IMR-90 (cell line): ENCODE results near the gene CARS2. TPM values are rescaled to one million over a fixed set of nuclear protein-coding genes. Genes with fewer than 3 reads are reported as not detected.

Experiments used
- ATAC-seq: fragments of 200-7000 bp; cut with Tn5 transposase; 2 replicates; pipeline ENCODE4 v1.9.1; 2020; ENCODE audit warnings: low read depth, mild to moderate bottlenecking, moderate library complexity
- BruUV-seq: library from RNA; stranded (reverse); fragments of 400-500 nt; replicated peaks from 2 replicates; lab custom pipeline; 2021; lab: Mats Ljungman, UMichigan
- CTCF ChIA-PET: fragments of 300-600 bp; formaldehyde crosslinking; extraction: SDS; loops from one replicate; lab custom pipeline; 2021; ENCODE audit warnings: antibody characterized with exemption; lab: Yijun Ruan, JAX
- POLR2A ChIA-PET: fragments of 300-600 bp; sonication (Branson Sonifier 250); formaldehyde crosslinking; loops from one replicate; lab custom pipeline; 2022; ENCODE audit warnings: antibody characterized with exemption; ENCODE audit not compliant: unreplicated experiment; lab: Charles Lee
- DNase-seq: peaks from one replicate; pipeline ENCODE4 v3.0.0; 2013
- H2AFZ ChIP-seq: replicated peaks from 2 replicates; pipeline ENCODE3; 2013; ENCODE audit warnings: low read length, mild to moderate bottlenecking; ENCODE audit not compliant: poor library complexity
- H2AK5ac ChIP-seq: 2 replicates; pipeline ENCODE4 v1.6.1; 2013; ENCODE audit warnings: low read depth, low read length, inconsistent platforms
- H2AK9ac ChIP-seq: replicated peaks from 2 replicates; pipeline ENCODE3; 2013; ENCODE audit warnings: mild to moderate bottlenecking, low read depth, low read length, moderate library complexity; ENCODE audit not compliant: poor library complexity
- H2BK120ac ChIP-seq: 2 replicates; pipeline ENCODE4 v1.6.1; 2013; ENCODE audit warnings: low read depth, low read length, inconsistent platforms
- H2BK15ac ChIP-seq: 3 replicates; pipeline ENCODE4 v1.6.1; 2013; ENCODE audit warnings: low read depth, low read length, inconsistent platforms
- H2BK20ac ChIP-seq: 2 replicates; pipeline ENCODE4 v1.6.1; 2013; ENCODE audit warnings: low read depth, mild to moderate bottlenecking, inconsistent platforms, low read length, moderate library complexity
- H2BK5ac ChIP-seq: 2 replicates; pipeline ENCODE4 v1.6.1; 2013; ENCODE audit warnings: mild to moderate bottlenecking, low read depth, low read length, inconsistent platforms; ENCODE audit not compliant: poor library complexity, severe bottlenecking
- H3K14ac ChIP-seq: replicated peaks from 2 replicates; pipeline ENCODE4 v1.6.1; 2013; ENCODE audit warnings: low read depth, low read length, inconsistent platforms
- H3K18ac ChIP-seq: 2 replicates; pipeline ENCODE4 v1.6.1; 2013; ENCODE audit warnings: low read depth, low read length, control low read depth
- H3K23ac ChIP-seq: 2 replicates; pipeline ENCODE4 v1.6.1; 2013; ENCODE audit warnings: low read depth, low read length, inconsistent platforms
- H3K27ac ChIP-seq: 2 replicates; pipeline ENCODE4 v1.5.1; 2013; ENCODE audit warnings: mild to moderate bottlenecking, control low read depth, low read length; ENCODE audit not compliant: insufficient read depth
- H3K27me3 ChIP-seq: 2 replicates; pipeline ENCODE4 v1.6.1; 2013; ENCODE audit warnings: low read length; ENCODE audit not compliant: control insufficient read depth, insufficient read depth
- H3K36me3 ChIP-seq: 2 replicates; pipeline ENCODE4 v1.6.1; 2013; ENCODE audit warnings: low read length, mixed read lengths; ENCODE audit not compliant: control insufficient read depth, insufficient read depth
- H3K4ac ChIP-seq: 2 replicates; pipeline ENCODE4 v1.6.1; 2013; ENCODE audit warnings: low read depth, low read length, inconsistent platforms
- H3K4me1 ChIP-seq: 2 replicates; pipeline ENCODE4 v1.6.1; 2013; ENCODE audit warnings: low read length, mixed read lengths; ENCODE audit not compliant: control insufficient read depth, insufficient read depth
- H3K4me2 ChIP-seq: 2 replicates; pipeline ENCODE4 v1.6.1; 2013; ENCODE audit warnings: low read depth, mild to moderate bottlenecking, control low read depth, low read length, moderate library complexity
- H3K4me3 ChIP-seq: 2 replicates; pipeline ENCODE4 v1.5.1; 2013; ENCODE audit warnings: low read depth, mild to moderate bottlenecking, control low read depth, low read length, moderate library complexity; ENCODE audit not compliant: insufficient read depth
- H3K56ac ChIP-seq: 2 replicates; pipeline ENCODE4 v1.6.1; 2013; ENCODE audit warnings: low read length, inconsistent platforms; ENCODE audit not compliant: insufficient read depth; ENCODE audit errors: extremely low read depth
- H3K79me1 ChIP-seq, 2 experiments: 2 replicates each; pipeline ENCODE4 v1.6.1; 2013; ENCODE audit warnings: low read length in 2 of 2, inconsistent platforms in 1 of 2, low read depth in 1 of 2
- H3K9ac ChIP-seq: 2 replicates; pipeline ENCODE4 v1.6.1; 2013; ENCODE audit warnings: low read depth, low read length, control low read depth
- H3K9me1 ChIP-seq: 2 replicates; pipeline ENCODE4 v1.6.1; 2013; ENCODE audit warnings: low read length, inconsistent platforms; ENCODE audit not compliant: insufficient read depth
- H3K9me3 ChIP-seq: 2 replicates; pipeline ENCODE4 v1.6.1; 2013; ENCODE audit warnings: low read length; ENCODE audit not compliant: control insufficient read depth, insufficient read depth
- H4K20me1 ChIP-seq: 2 replicates; pipeline ENCODE4 v1.6.1; 2013; ENCODE audit warnings: low read length, inconsistent platforms; ENCODE audit not compliant: insufficient read depth
- H4K5ac ChIP-seq: 2 replicates; pipeline ENCODE4 v1.6.1; 2013; ENCODE audit warnings: mild to moderate bottlenecking, low read depth, low read length, control low read depth
- H4K8ac ChIP-seq, 2 experiments: 2 replicates each; pipeline ENCODE4 v1.6.1; 2013; ENCODE audit warnings: low read depth in 2 of 2, low read length in 2 of 2, control low read depth in 1 of 2, inconsistent platforms in 1 of 2
- H4K91ac ChIP-seq: 2 replicates; pipeline ENCODE4 v1.6.1; 2013; ENCODE audit warnings: low read depth, low read length, inconsistent platforms; ENCODE audit not compliant: insufficient read depth
- MAFK ChIP-seq: IDR thresholded peaks from 2 replicates; pipeline ENCODE4 v1.6.1; 2012; ENCODE audit warnings: low read depth, low read length, improper control_type of control experiment
- NFE2L2 ChIP-seq: fragments of 150-350 bp; IDR thresholded peaks from 2 replicates; pipeline ENCODE4 v1.6.1; 2016; ENCODE audit warnings: low read depth, mild to moderate bottlenecking, low read length
- POLR2A ChIP-seq: IDR thresholded peaks from 2 replicates; pipeline ENCODE4 v1.6.1; 2012; ENCODE audit warnings: mild to moderate bottlenecking, low read depth, low read length
- USF2 ChIP-seq: fragments of 150-350 bp; IDR thresholded peaks from 2 replicates; pipeline ENCODE4 v1.6.1; 2017; ENCODE audit warnings: mild to moderate bottlenecking, antibody characterized with exemption, low read length, low read depth
- WGBS, 2 experiments: methylation state at CpG; one replicate each; pipeline versions ENCODE4 v1.1.5 to v1.1.7; 2013; ENCODE audit warnings: missing lambda C conversion rate in 2 of 2; ENCODE audit not compliant: insufficient read length in 1 of 2; ENCODE audit errors: extremely low coverage in 2 of 2; 5-methylcytosine and 5-hydroxymethylcytosine counted together
- dilution Hi-C: fragments of 300-500 bp; cut with HindIII; formaldehyde crosslinking; loops from one replicate; pipeline ENCODE4 v1.14.3; 2018; ENCODE audit warnings: low sequenced_read_pairs; ENCODE audit not compliant: unreplicated experiment
- in situ Hi-C: fragments of 300-500 bp; cut with MboI; formaldehyde crosslinking; loops from 3 replicates; pipeline ENCODE4 v1.14.3; 2019; ENCODE audit warnings: low sequenced_read_pairs, inconsistent platforms, mixed read lengths
- intact Hi-C: fragments of 100-400 bp; cut with micrococcal nuclease; formaldehyde crosslinking; loops from 2 replicates; pipeline ENCODE4 v1.10.0; 2022
- polyA plus RNA-seq, 3 experiments: library from polyadenylated mRNA; depleted of rRNA; stranded (reverse); fragments of >200 nt; gene quantifications; 2 replicates each; pipeline ENCODE4 v1.2.3, GENCODE V29; 2012; ENCODE audit warnings: low replicate concordance in 1 of 3
- total RNA-seq: library from RNA; depleted of rRNA; stranded (reverse); fragments of >200 nt; gene quantifications from 2 replicates; pipeline ENCODE4 v1.2.3, GENCODE V29; 2012

CARS2 gene
- total and polyA plus RNA-seq, 2 of the 4 experiments (the other 2 are of a cell fraction) = 76.2 to 76.4 TPM

GRCh38 chr13:110681868-110682550 is 23.9 kb downstream of the CARS2 start:
- peaks cover 15 to 16% of the 10 kb centered on the region in 2 experiments for H3K79me1 ChIP-seq
- WGBS, 2 experiments = no CpG with 5 or more reads among the region's 15 CpGs
- TF ChIP-seq NFE2L2 (no peak), MAFK (no peak), USF2 (no peak), POLR2A (no peak)
- POLR2A ChIA-PET = no interaction called here
- CTCF ChIA-PET = no interaction called here
- 0 out of 2 replicates have a peak, but pooled peaks cover 3% of the 10 kb centered on the region for H3K9me1 ChIP-seq
- dilution Hi-C loops (no loop called here), intact Hi-C loops (loop anchor here (1.0 kb wide), 1 partner anchor 137 kb away; no protein-coding TSS in a partner anchor), in situ Hi-C loops (no loop called here)
- H2BK120ac ChIP-seq = no peak overlapping the region
- no peak overlapping the region for H4K5ac ChIP-seq
- no peak overlapping the region for H3K9ac ChIP-seq
- ATAC-seq (no peak), DNase-seq (no peak)
- no TSS peak for BruUV-seq
- peaks cover 3% of the 10 kb centered on the region; the same call in 1 of the 2 replicates for H3K4me1 ChIP-seq
- no peak overlapping the region for H2BK15ac ChIP-seq
- H3K9me3 ChIP-seq = no peaks in the 10 kb centered on the region
- H2AFZ ChIP-seq = no peak overlapping the region
- no peak overlapping the region for H3K18ac ChIP-seq
- H3K4me2 ChIP-seq = no peak overlapping the region
- no peak overlapping the region for H2BK20ac ChIP-seq
- H4K20me1 ChIP-seq = peaks cover 6% of the 10 kb centered on the region; the same call in 1 of the 2 replicates
- no peak overlapping the region for H3K4ac ChIP-seq
- H3K56ac ChIP-seq = no peak overlapping the region
- H2AK9ac ChIP-seq = no peak overlapping the region
- no peak overlapping the region for H2BK5ac ChIP-seq
- H3K14ac ChIP-seq = no peak overlapping the region
- H2AK5ac ChIP-seq = no peak overlapping the region
- H3K23ac ChIP-seq = no peak overlapping the region
- peaks cover 60% of the 10 kb centered on the region for H3K36me3 ChIP-seq
- no peak overlapping the region for H3K27ac ChIP-seq
- no peak overlapping the region for H4K8ac ChIP-seq
- H3K4me3 ChIP-seq = no peak overlapping the region
- H4K91ac ChIP-seq = no peak overlapping the region
- H3K27me3 ChIP-seq = no peaks in the 10 kb centered on the region
